Heart right ventricle (tissue), 16 donors: ENCODE data around the gene GPER1. TPM values are rescaled to one million over a fixed set of nuclear protein-coding genes. Genes with fewer than 3 reads are reported as not detected.
A peak's percentile ranks its signal among the peaks of the same experiment; 100 is the strongest.
"Not testable (repeated sequence)": the region's sequence is repeated elsewhere in the genome, so short reads cannot be mapped to it uniquely, and the experiment has no call there.

Experiments used
- ATAC-seq, 8 donors: fragments of 200-7000 bp; cut with Tn5 transposase; one replicate each; pipeline ENCODE4 v1.9.1; 2020; ENCODE audit warnings: mild to moderate bottlenecking in 8 of 8, moderate library complexity in 8 of 8, moderate number of reproducible peaks in 1 of 8
- DNase-seq, 2 donors: peaks; one replicate each; pipeline ENCODE4 v3.0.0-alpha.2; 2020
- H3K27ac ChIP-seq, 10 donors: fragments of 200-600 bp; sonication (generic) in 2 of 10; one replicate each; pipeline versions ENCODE4 v1.5.0 to v1.8.0; 2020 to 2022; ENCODE audit warnings: mild to moderate bottlenecking in 3 of 10
- H3K27me3 ChIP-seq, 7 donors: fragments of 200-600 bp; one replicate each; pipeline ENCODE4 v1.8.0; 2021 to 2022; ENCODE audit warnings: mild to moderate bottlenecking in 2 of 7
- H3K36me3 ChIP-seq, 9 donors: fragments of 200-600 bp; sonication (generic) in 1 of 9; one replicate each; pipeline versions ENCODE4 v1.5.0 to v1.8.0; 2020 to 2022; ENCODE audit warnings: mild to moderate bottlenecking in 2 of 9
- H3K4me1 ChIP-seq, 9 donors: fragments of 200-600 bp; sonication (generic) in 1 of 9; one replicate each; pipeline versions ENCODE4 v1.5.0 to v1.8.0; 2020 to 2022; ENCODE audit warnings: mild to moderate bottlenecking in 4 of 9
- H3K4me3 ChIP-seq, 10 donors: fragments of 200-600 bp; sonication (generic) in 2 of 10; one replicate each; pipeline versions ENCODE4 v1.5.0 to v1.8.0; 2020 to 2022; ENCODE audit warnings: mild to moderate bottlenecking in 7 of 10, moderate library complexity in 2 of 10
- H3K9me3 ChIP-seq, 11 donors: fragments of 200-600 bp in 10 of 11; sonication (generic) in 2 of 11; one replicate each; pipeline versions ENCODE4 v1.5.0 to v1.8.0; 2013 to 2022; ENCODE audit warnings: mild to moderate bottlenecking in 2 of 11, control low read depth in 1 of 11, moderate library complexity in 1 of 11
- CTCF ChIP-seq, 9 donors: fragments of 200-600 bp; sonication (generic) in 2 of 9; IDR thresholded peaks; one replicate each; pipeline versions ENCODE4 v1.5.0 to v1.8.0; 2021 to 2022; ENCODE audit warnings: antibody characterized with exemption in 9 of 9, mild to moderate bottlenecking in 5 of 9, moderate library complexity in 1 of 9
- WGBS, 2 donors: extraction: QIAGEN DNeasy Blood & Tissue Kit; methylation state at CpG; one replicate each; pipeline ENCODE4 v1.1.7; 2013; ENCODE audit warnings: inconsistent platforms in 1 of 2; 5-methylcytosine and 5-hydroxymethylcytosine counted together
- intact Hi-C, 10 donors: fragments of 100-400 bp; cut with DNase I; formaldehyde crosslinking; loops; one replicate each; pipeline versions ENCODE4 v1.11.1 to v1.14.2; 2022
- polyA plus RNA-seq, 2 donors: library from polyadenylated mRNA; stranded (reverse); fragments of 200-250 nt; gene quantifications; one replicate each; pipeline ENCODE4 v1.2.3, GENCODE V29; 2013
- total RNA-seq, 10 donors: library from RNA; stranded (reverse); fragmentation: NEBNext Ultra II Directional in 3 of 10; extraction: Animal tissue kit (Norgen Biotek cat#: 25700) in 3 of 10; gene quantifications; one replicate each; pipeline versions ENCODE4 v1.2.1 to v1.2.4, GENCODE V29; 2021 to 2023
- donor health status: Arrhythmogenic right ventricular cardiomyopathy.
- donor health status: ischemic (EF 13 %, LVEDD 7.1; RV severe dilation, severe dysfunction).
- donor health status: healthy with polysubstance abuse.
- donor health status: DM: no; HTN: yes; CAD: no.
- donor health status: DM: no; HTN: no; CAD: no.
- donor health status: ischemic (EF 25% LVEDD 6.9; RV normal size, moderate dysfunction).
- donor health status: ischemic (EF 25% LVEDD 5.7; RV mildly dilated, moderate dysfunction).
- donor health status: healthy.
- donor health status: DM: yes; HTN: yes; CAD: no.
- donor health status: Ischemic cardiomyopathy.
- donor health status: ischemic (EF 35%, LVEDD 5.7; RV mildly dilated, moderate dysfunction).
- donor health status: nonischemic (EF 11% LVEDD 7.7; RV severe dilation, severe dysfunction).
- donor health status: DM: yes; HTN: yes; CAD: no.
- donor health status: PGD.
- donor health status: ischemic (EF 29% LVEDD 5.4; RV normal size, mild dysfunction).
- donor health status: nonischemic (EF 23%, LVEDD 6.1; RV moderate dilation, normal function).

GPER1 gene
- total and polyA plus RNA-seq, 12 donors, result 1.1 to 4.7 (median 1.9) TPM

- ATAC-seq, result peak; percentile 53 to 89 (median 78)
- H3K4me3 ChIP-seq, result peak overlapping the region; percentile 58 to 95 (median 74)
- H3K9me3 ChIP-seq, result no peaks in the 10 kb centered on the region
- intact Hi-C loops, result loop anchor here in 5 of 10 donors (1.0 to 10.0 kb wide), 4 partner anchors 23 to 143 kb away; partner anchors contain the start of genes GPER1 (in 2 of the 5) and ZFAND2A (in 1 of the 5)
- peaks cover 0 to 20% (median 16%) of the 10 kb centered on the region in 9 donors for H3K4me1 ChIP-seq
- no peaks in the 10 kb centered on the region for H3K27me3 ChIP-seq
- no peak for DNase-seq
- no peak for TF ChIP-seq CTCF (IDR thresholded peaks at IDR 0.05)
- H3K27ac ChIP-seq, result peak overlapping the region in 9 of 10 donors; percentile 66 to 87 (median 75)
- 8 to 9% methylated on average over 45 to 51 of the region's 51 CpGs for WGBS, 2 donors
- H3K36me3 ChIP-seq, result no peaks in the 10 kb centered on the region
These were observed 49.7 kb downstream of the GPER1 start for GRCh38 chr7:1137517-1138167.

GRCh38 chr7:1140476-1141104, 52.7 kb downstream of the GPER1 start:
- DNase-seq (no peak), ATAC-seq (no peak)
- no peak for TF ChIP-seq CTCF (IDR thresholded peaks at IDR 0.05)

GRCh38 chr7:1141651-1142050, 53.7 kb downstream of the GPER1 start:
- WGBS, 2 donors, result 79 to 88% methylated on average over 6 of the region's 6 CpGs
- Histone ChIP-seq H3K9me3 (no peaks in the 10 kb centered on the region), H3K36me3 (no peaks in the 10 kb centered on the region), H3K4me1 (peaks cover 0 to 30% (median 16%) of the 10 kb centered on the region in 9 donors), H3K27me3 (no peaks in the 10 kb centered on the region), H3K27ac (no peak overlapping the region), H3K4me3 (no peak overlapping the region)
- DNase-seq (no peak), ATAC-seq (no peak)
- intact Hi-C loops, result loop anchor here in 9 of 10 donors (2.0 to 10.0 kb wide), 3 partner anchors 54 to 147 kb away; partner anchors contain the start of gene GPER1 (in 5 of the 9)
- no peak for TF ChIP-seq CTCF (IDR thresholded peaks at IDR 0.05)

More at GRCh38 chr7:1140476-1141104, 52.7 kb downstream of the GPER1 start:
- no peak overlapping the region for H3K27ac ChIP-seq
- WGBS, 2 donors, result 79 to 88% methylated on average over 4 of the region's 4 CpGs
- peaks cover 0 to 32% (median 16%) of the 10 kb centered on the region in 9 donors for H3K4me1 ChIP-seq
- no peak overlapping the region for H3K4me3 ChIP-seq
- H3K9me3 ChIP-seq, result no peaks in the 10 kb centered on the region
- intact Hi-C loops, result loop anchor here in 9 of 10 donors (5.0 to 10.0 kb wide), 2 partner anchors 53 to 146 kb away; partner anchors contain the start of gene GPER1 (in 5 of the 9)
- H3K27me3 ChIP-seq, result no peaks in the 10 kb centered on the region
- no peaks in the 10 kb centered on the region for H3K36me3 ChIP-seq

GRCh38 chr7:1142051-1142635, 54.2 kb downstream of the GPER1 start:
- DNase-seq (no peak), ATAC-seq (no peak)
- Histone ChIP-seq H3K4me3 (no peak overlapping the region), H3K27me3 (no peaks in the 10 kb centered on the region), H3K27ac (no peak overlapping the region), H3K9me3 (no peaks in the 10 kb centered on the region), H3K36me3 (no peaks in the 10 kb centered on the region), H3K4me1 (peaks cover 0 to 25% (median 11%) of the 10 kb centered on the region in 9 donors)
- WGBS, 2 donors, result 71 to 76% methylated on average over 14 of the region's 14 CpGs
- TF ChIP-seq CTCF (IDR thresholded peaks at IDR 0.05), result no peak
- intact Hi-C loops, result loop anchor here in 9 of 10 donors (2.0 to 10.0 kb wide), 3 partner anchors 55 to 147 kb away; partner anchors contain the start of gene GPER1 (in 5 of the 9)

- H3K27ac ChIP-seq, H3K36me3 ChIP-seq, H3K27me3 ChIP-seq, H3K9me3 ChIP-seq, H3K4me3 ChIP-seq, ATAC-seq, DNase-seq: not testable (repeated sequence)
- peaks cover 0 to 19% (median 6%) of the 10 kb centered on the region in 9 donors for H3K4me1 ChIP-seq
- intact Hi-C loops, result loop anchor here in 9 of 10 donors (2.0 to 10.0 kb wide), 3 partner anchors 56 to 148 kb away; partner anchors contain the start of gene GPER1 (in 5 of the 9)
- WGBS, 2 donors, result 79 to 90% methylated on average over 5 of the region's 5 CpGs
These were observed 55.1 kb downstream of the GPER1 start for GRCh38 chr7:1143031-1143430.
